Inflammatory macrophage treated with lipopolysaccharide for 4 hours (primary cell): Measurements from ENCODE around the gene ALG14.
A peak's percentile ranks its signal among the peaks of the same experiment; 100 is the strongest.
"Not testable (repeated sequence)": the region's sequence is repeated elsewhere in the genome, so short reads cannot be mapped to it uniquely, and the experiment has no call there.

Source experiments
- DNase-seq: peaks from one replicate; pipeline ENCODE4 v3.0.0-alpha.2; 2020

Gene ALG14

GRCh38 chr1:95086949-95087533, 14.3 kb upstream of the ALG14 start:
- no peak for DNase-seq

DNA sequence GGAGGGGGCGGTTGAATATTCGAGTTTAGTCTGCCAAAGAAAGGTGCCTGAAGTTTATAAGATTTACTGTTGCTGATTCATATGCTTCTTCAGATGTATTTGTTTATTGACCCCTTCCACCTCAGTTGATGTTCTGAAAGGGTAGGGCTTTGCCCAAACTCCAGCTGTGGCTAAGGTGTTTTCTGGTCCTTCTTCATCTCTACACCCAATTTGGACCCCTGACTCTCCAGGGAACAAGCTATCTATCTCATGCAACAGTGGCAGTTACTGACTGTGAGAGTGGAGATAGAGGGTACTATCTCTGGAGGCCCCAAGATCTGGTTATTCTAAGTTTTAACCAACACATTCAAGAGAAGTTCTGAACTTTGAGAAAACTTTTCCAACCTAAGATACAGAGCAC, 12.6 kb upstream of the ALG14 start:
- no peak for DNase-seq

- peak; percentile 32 for DNase-seq
Measured at GRCh38 chr1:95084317-95085176, 11.8 kb upstream of the ALG14 start.

DNA sequence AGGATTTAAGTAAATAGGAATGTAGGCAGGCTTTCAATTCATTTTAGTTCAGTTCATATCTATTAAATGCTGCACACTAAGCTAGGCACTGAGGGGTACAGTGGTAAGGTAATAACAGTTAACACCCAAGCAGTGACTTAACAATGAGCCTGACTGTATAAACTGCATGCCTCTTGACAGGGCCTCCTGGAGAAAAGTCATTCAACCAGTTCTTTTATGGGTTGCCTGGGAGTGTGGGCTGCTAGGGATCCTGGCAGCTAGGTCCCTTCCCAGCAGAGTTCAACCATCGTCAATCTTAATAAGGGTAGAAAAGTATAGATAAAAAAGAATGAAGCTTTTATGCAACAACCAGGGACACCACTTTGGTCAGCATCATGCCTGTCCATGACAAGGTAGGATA, 8.1 kb upstream of the ALG14 start:
- DNase-seq: no peak

- DNase-seq: no peak
Measured at GRCh38 chr1:95080446-95080845, 7.7 kb upstream of the ALG14 start.

GRCh38 chr1:95076034-95076433, 3.3 kb upstream of the ALG14 start:
- DNase-seq: no peak

- DNase-seq: no peak
Measured at GRCh38 chr1:95073446-95073845, 695 bp upstream of the ALG14 start.

GRCh38 chr1:95072117-95072516, 634 bp downstream of the ALG14 start:
- DNase-seq: no peak

DNA sequence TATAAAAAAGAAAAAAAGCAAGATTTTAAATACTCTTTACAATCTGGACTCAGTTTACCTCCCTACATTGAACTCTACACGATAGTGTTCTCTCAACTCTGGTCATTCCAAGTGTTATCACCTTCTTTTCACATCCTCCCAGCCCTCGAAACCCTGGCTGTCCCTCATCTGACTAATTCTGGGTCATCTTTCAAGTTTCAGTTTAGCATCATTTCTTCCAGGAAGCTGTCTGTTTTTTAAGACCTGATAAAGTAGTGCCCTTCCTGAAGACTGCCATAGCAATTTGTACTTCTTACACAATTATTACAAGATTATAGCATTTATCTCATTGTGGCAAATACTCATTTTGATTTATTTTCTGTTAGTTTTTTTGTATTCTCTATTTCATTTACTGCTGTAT, 1.2 kb downstream of the ALG14 start:
- DNase-seq: peak; percentile 24

DNA sequence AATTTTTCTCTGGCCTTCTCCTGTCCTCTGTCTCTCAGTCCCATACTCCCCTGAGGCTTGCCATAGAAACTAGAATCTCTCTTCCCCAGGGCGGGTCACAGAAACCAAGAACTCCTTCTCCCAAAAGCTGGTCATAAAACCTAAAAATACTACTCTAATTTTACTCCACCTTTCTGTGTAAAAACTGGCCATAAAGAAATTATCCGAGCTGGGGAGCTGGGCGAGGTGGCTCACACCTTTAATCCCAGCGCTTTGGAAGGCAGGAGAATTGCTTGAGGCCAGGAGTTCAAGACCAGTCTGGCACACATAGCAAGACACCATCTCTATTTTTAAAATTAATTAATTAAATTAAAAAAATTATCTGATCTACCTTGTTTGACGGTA, 3.0 kb downstream of the ALG14 start:
- DNase-seq: no peak

- no peak for DNase-seq
Measured at GRCh38 chr1:95068956-95069709, 3.6 kb downstream of the ALG14 start.

DNA sequence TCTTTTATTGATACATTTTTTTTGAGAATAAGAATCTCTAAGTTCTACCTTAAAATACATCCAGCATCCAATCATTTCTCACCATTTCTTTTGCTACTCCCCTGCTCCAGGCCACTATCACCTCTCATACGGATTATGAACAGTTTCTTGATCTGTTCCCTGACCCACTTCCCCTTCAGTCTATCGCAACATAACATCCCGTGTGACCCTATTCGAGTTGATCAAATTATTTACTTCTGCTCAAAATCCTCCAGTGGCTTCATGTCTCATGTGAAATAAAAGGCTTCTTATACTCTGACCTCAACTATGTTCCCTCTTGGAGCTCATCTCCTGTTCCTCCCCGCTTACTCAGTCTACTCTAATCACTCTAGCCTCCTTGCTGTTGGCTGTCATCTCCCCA, 5.2 kb downstream of the ALG14 start:
- DNase-seq: peak; percentile 43

GRCh38 chr1:95067062-95067461, 5.7 kb downstream of the ALG14 start:
- peak; percentile 61 for DNase-seq

- no peak for DNase-seq
Measured at GRCh38 chr1:95061445-95062006, 11.2 kb downstream of the ALG14 start.

GRCh38 chr1:95058974-95059373, 13.8 kb downstream of the ALG14 start:
- no peak for DNase-seq

- DNase-seq: no peak
Measured at GRCh38 chr1:95057351-95057750, 15.4 kb downstream of the ALG14 start.

- DNase-seq: no peak
Measured at GRCh38 chr1:95049935-95050334, 22.8 kb downstream of the ALG14 start.

- no peak for DNase-seq
Measured at GRCh38 chr1:95048317-95048716, 24.4 kb downstream of the ALG14 start.

GRCh38 chr1:95047624-95048023, 25.1 kb downstream of the ALG14 start:
- not testable (repeated sequence) for DNase-seq

GRCh38 chr1:95046359-95046758, 26.4 kb downstream of the ALG14 start:
- DNase-seq: no peak

DNA sequence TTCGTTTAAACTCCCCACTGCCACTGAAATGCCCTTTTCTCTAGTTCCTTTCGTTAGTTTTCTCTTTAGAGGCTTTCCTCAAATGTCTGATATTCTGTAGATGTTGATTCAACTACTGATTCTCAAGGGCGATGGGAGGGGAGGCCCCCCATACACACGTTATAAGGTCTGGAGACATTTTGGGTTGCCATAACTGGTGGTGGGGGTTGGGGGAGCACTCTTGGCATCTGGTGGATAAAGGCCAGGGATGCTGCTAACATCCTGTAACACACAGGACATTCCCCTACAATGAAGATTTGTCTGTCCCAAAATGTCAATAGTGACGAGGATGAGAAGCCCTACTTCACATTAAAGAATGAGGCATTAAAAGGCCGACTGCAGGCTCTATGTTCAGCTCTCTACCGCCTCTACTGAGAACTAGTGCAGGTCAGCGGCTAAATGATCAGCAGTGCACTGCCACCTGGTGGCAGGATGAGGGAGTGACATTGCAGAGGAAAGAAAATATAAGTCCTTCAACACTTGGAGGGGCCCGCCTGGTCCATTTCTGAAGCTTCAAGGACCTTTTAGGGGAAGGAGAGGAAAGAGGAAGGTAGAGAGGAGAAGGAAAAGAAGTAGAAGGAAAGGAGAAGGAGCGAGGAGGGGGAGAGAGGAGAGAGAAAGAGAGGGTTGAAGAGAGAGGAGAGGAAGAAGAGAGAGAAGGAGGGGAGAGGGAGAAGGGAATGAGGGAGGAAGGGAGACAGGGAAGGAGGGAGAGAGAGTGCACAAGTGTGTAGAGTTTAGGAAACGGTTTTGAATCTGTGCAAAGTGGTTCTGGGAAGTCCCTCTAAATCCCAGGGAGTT, 29.4 kb downstream of the ALG14 start:
- DNase-seq: peak; percentile 82

DNA sequence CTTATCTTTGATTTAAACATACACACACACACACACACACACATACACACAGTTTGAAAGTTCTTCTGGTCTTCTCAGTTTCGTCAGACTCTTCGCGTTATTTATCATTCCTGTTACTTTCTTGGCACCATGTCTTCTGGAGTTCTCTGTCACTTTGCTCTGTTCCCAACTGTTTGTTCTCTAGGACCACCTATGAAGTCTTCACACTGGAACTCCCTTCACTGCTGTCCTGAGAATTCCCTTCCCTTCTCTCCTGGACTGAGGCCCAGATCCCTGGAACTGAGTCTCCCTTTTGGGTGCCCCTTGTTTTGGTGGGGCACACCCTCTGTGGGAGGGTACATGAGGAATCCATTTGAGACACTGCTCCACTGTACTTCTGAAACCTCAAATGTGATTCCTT, 30.5 kb downstream of the ALG14 start:
- no peak for DNase-seq
